ENCODE results near the gene DHRS7C. TPM values are rescaled to one million over a fixed set of nuclear protein-coding genes. Genes with fewer than 3 reads are reported as not detected.
A peak's percentile ranks its signal among the peaks of the same experiment; 100 is the strongest.

Gene DHRS7C
- total and polyA plus RNA-seq, 12 donors = not detected

GRCh38 chr17:9760266-9760665 lies 31.1 kb downstream of the DHRS7C start:
- no peak overlapping the region for H3K4me3 ChIP-seq
- H3K4me1 ChIP-seq (replicated peaks in 1 of 2) = no peaks in the 10 kb centered on the region
- DNase-seq = no peak
- H3K36me3 ChIP-seq (replicated peaks in 1 of 2) = no peaks in the 10 kb centered on the region
- no peaks in the 10 kb centered on the region for H3K9me3 ChIP-seq (replicated peaks in 1 of 3)
- intact Hi-C loops (cut with DNase I) = no loop called here
- 76 to 95% (median 85%) methylated on average over 1 of the region's 1 CpG for WGBS, 4 donors
- H3K27ac ChIP-seq = no peak overlapping the region
- TF ChIP-seq CTCF (IDR thresholded peaks at IDR 0.05) (no peak), POLR2A (IDR thresholded peaks at IDR 0.05) (no peak)
- no peaks in the 10 kb centered on the region for H3K27me3 ChIP-seq

- intact Hi-C loops (cut with DNase I) = no loop called here
- H3K27ac ChIP-seq = no peak overlapping the region
- TF ChIP-seq POLR2A (IDR thresholded peaks at IDR 0.05) (no peak), CTCF (IDR thresholded peaks at IDR 0.05) (no peak)
- H3K36me3 ChIP-seq (replicated peaks in 1 of 2) = no peaks in the 10 kb centered on the region
- no peaks in the 10 kb centered on the region for H3K9me3 ChIP-seq (replicated peaks in 1 of 3)
- H3K4me1 ChIP-seq (replicated peaks in 1 of 2) = no peaks in the 10 kb centered on the region
- H3K27me3 ChIP-seq = no peaks in the 10 kb centered on the region
- 66 to 77% (median 72%) methylated on average over 3 of the region's 3 CpGs for WGBS, 4 donors
- H3K4me3 ChIP-seq = no peak overlapping the region
- no peak for DNase-seq
Observed at GRCh38 chr17:9755083-9755482, 36.3 kb downstream of the DHRS7C start.

- Histone ChIP-seq H3K36me3 (replicated peaks in 1 of 2) (no peaks in the 10 kb centered on the region), H3K4me3 (no peak overlapping the region), H3K27me3 (no peaks in the 10 kb centered on the region), H3K9me3 (replicated peaks in 1 of 3) (no peaks in the 10 kb centered on the region), H3K27ac (no peak overlapping the region), H3K4me1 (replicated peaks in 1 of 2) (no peaks in the 10 kb centered on the region)
- TF ChIP-seq CTCF (IDR thresholded peaks at IDR 0.05) = no peak
- TF ChIP-seq POLR2A (IDR thresholded peaks at IDR 0.05) = no peak
- intact Hi-C loops (cut with DNase I) = no loop called here
- DNase-seq = peak in 2 of 7 donors; percentile 10 to 23
- 19 to 32% (median 26%) methylated on average over 9 of the region's 9 CpGs for WGBS, 4 donors
Observed at GRCh38 chr17:9750524-9750923, 40.9 kb downstream of the DHRS7C start.

GRCh38 chr17:9729735-9730420 lies 61.5 kb downstream of the DHRS7C start:
- Histone ChIP-seq H3K9me3 (replicated peaks in 1 of 3) (no peaks in the 10 kb centered on the region), H3K36me3 (replicated peaks in 1 of 2) (no peaks in the 10 kb centered on the region), H3K27ac (no peak overlapping the region), H3K4me1 (replicated peaks in 1 of 2) (no peaks in the 10 kb centered on the region), H3K27me3 (no peaks in the 10 kb centered on the region), H3K4me3 (no peak overlapping the region)
- intact Hi-C loops (cut with DNase I) = loop anchor here in 1 of 2 donors (10.0 kb wide), 1 partner anchor 55 kb away; no protein-coding TSS in a partner anchor
- WGBS, 4 donors = 64 to 77% (median 72%) methylated on average over 11 of the region's 11 CpGs
- TF ChIP-seq CTCF (IDR thresholded peaks at IDR 0.05) = no peak
- TF ChIP-seq POLR2A (IDR thresholded peaks at IDR 0.05) = no peak
- no peak for DNase-seq

Data from adrenal gland (tissue), 12 donors.